Neural progenitor cell (in vitro differentiated cells): ENCODE results near the gene BMPR1B.
"Not testable (repeated sequence)": the region's sequence is repeated elsewhere in the genome, so short reads cannot be mapped to it uniquely, and the experiment has no call there.

Source experiments
- CTCF ChIP-seq: fragments of 200-600 bp; sonication (generic); IDR thresholded peaks from 2 replicates; pipeline ENCODE4 v1.5.1; 2017; ENCODE audit warnings: antibody characterized with exemption, mild to moderate bottlenecking
- EZH2 ChIP-seq: fragments of 200-600 bp; sonication (generic); IDR thresholded peaks from 2 replicates; pipeline ENCODE4 v1.6.1; 2017; ENCODE audit warnings: antibody characterized with exemption, mild to moderate bottlenecking, moderate library complexity
- EZH2phosphoT487 ChIP-seq: fragments of 200-600 bp; sonication (generic); IDR thresholded peaks from 2 replicates; pipeline ENCODE4 v1.6.1; 2017; ENCODE audit warnings: antibody characterized with exemption

- not testable (repeated sequence) for TF ChIP-seq CTCF, EZH2, EZH2phosphoT487
Measured at GRCh38 chr4:95134016-95134415, 376.3 kb downstream of the BMPR1B start.
